Esophagus mucosa (tissue), 1 donor: ENCODE measurements around the gene NLRP3. TPM values are rescaled to one million over a fixed set of nuclear protein-coding genes. Genes with fewer than 3 reads are reported as not detected.
A peak's percentile ranks its signal among the peaks of the same experiment; 100 is the strongest.
"Not testable (repeated sequence)": the region's sequence is repeated elsewhere in the genome, so short reads cannot be mapped to it uniquely, and the experiment has no call there.

Source experiments
- ATAC-seq: fragments of 200-7000 bp; cut with Tn5 transposase; one replicate; pipeline ENCODE4 v1.9.1; 2020
- total RNA-seq: library from RNA; stranded (reverse); gene quantifications from one replicate; pipeline ENCODE4 v1.2.4, GENCODE V29; 2023
- donor health status: DM: yes; HTN: yes; CAD: no.

The NLRP3 gene
- total RNA-seq = 0.36 TPM

DNA sequence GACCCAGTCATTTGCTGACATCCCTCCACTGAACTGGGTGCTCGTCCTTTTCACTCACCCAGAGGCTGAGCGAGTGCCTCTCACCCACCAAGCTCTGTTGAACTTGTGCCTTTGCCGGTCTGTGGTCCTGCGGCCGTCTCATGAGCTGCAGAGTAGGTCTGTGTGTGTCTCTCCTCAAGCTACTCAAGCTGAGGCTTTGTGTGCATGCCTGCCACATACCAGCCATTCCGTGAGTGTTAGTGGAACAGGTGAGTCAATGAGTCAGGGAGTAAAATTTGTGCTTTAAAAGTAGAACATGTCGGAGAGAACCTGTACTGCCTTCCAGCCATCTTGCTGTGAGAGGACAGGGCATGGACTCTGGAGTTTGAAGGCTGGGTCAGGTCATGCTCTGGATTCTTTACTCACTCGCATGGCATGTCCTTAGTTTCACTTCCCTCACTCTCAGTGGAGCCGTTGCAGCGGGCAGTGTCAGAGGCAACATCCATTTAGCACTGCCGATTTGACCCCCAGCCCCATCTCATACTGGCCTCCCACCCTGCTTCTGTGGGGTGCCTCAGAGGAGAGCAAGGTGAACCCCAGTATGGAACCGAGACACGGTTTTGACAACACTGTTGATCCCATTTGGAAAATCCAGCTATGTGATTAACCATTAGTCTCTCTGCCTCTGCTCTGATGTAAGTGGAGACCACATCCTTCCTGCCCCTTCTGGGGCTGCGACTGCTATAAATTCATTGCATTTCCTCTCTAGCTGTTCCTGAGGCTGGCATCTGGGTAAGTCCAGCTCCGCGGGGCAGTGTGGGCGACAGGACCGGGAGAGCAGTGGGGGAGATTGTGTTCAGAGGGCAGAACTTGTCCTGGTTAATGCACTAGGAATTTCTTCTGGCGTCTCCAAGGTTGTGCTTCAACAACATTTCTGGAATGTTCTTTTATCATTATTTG lies at the start of gene NLRP3:
Gene NLRP3, plus strand, starts transcription at position 751 of the 939 bp plus-strand sequence. CDS start 2,628 bp downstream, outside the sequence.
- no peak for ATAC-seq

GRCh38 chr1:247366345-247366744 lies 49.6 kb upstream of the NLRP3 start:
- ATAC-seq = not testable (repeated sequence)

GRCh38 chr1:247366926-247367645 lies 48.9 kb upstream of the NLRP3 start:
- no peak for ATAC-seq

DNA sequence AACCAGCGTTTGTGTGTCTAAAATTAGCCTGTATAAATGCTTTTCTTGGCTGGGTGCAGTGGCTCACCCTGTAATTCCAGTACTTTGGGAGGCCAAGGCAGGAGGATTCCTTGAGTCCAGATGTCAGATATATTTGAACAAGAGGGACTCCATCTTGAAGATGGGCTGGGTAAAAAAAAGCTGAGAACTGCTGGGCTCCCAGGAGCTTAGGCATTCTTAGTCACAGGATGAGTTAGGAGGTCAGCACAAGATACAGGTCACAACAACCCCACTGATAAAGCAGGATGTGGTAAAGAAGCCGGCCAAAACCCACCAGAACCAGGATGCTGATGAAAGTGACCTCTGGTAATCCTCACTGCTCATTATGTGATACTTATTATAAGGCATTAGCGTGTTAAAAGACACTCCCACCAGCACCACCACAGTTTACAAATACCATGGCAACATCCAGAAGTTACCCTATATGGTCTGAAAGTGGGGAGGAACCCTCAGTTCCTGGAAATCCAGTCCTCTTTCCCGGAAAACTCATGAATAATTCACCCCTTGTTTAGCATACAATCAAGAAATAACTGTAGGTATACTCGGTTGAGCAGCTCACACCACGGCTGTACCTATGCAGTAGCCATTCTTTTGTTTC lies 48.1 kb upstream of the NLRP3 start:
- no peak for ATAC-seq

DNA sequence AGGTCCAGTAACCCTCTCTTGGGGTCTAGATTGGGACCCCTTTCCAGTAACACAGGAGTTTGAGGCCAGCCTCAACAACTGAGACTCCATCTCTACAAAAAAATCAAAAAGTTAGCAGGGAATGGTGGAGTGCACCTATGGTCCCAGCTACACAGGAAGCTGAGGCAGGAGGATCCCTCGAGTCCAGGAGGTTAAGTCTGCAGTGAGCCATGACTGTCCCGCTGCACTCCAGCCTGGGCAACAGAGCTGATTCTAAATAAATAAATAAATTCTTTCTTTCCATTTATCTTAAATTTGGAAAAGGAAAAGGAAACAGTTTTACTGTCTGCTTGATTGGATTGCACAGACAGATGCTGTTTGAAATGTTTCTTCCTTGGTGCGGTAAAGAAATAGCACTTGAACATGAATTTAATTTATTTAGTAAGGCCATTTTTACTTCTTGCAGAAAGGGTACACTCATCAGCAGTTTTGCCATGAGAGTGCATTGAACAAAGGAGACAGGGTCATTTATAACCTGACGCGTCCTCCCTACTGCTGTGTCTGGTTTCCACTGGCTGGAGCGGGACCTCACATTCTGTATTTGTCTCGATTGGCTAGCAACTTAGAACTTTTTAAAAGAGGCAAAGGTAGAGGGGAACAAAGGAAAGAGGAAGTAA lies 47.4 kb upstream of the NLRP3 start:
- no peak for ATAC-seq

DNA sequence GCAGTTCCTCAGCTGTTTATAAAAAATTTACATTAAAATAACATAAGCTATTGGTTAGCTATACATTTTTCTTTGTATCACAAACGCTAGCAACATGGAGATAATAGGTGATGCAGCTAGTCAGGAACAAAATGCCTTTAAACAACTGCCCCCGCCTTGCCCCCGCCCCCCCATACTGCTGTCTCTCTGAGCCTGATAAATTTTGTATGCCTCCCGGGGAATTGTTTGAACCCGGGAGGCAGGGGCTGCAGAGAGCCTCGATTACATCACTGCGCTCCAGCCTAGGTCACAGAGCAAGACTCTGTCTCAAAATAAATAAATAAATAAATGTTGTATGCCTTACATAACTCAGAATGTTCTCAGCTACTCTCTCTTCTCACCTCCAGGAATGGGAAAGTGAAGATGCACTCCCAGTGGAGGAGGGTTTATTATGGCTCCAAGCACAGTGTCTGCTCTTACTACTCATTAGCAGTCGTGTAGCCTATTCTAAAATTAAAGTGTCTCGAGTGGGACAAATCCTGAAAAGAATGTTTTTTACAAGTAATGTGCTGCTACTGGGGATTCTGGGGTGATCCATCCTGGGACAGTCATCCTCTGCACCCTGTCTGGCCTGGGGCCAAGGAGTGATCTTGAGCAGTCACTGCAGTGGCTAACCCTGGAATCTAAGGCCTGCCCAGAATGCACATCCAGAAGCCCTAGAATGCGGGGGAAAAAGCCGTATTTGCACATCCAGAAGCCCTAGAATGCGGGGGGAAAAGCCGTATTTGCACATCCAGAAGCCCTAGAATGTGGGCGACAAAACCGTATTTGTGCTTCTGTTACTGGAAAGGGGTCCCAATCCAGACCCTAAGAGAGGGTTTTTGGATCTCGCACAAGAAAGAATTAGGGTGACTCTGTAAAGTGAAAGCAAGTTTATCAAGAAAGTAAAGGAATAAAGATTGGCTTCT lies 44.9 kb upstream of the NLRP3 start:
- ATAC-seq = no peak

GRCh38 chr1:247371801-247372259 lies 44.1 kb upstream of the NLRP3 start:
- no peak for ATAC-seq

GRCh38 chr1:247373721-247374141 lies 42.2 kb upstream of the NLRP3 start:
- peak; percentile 56 for ATAC-seq

DNA sequence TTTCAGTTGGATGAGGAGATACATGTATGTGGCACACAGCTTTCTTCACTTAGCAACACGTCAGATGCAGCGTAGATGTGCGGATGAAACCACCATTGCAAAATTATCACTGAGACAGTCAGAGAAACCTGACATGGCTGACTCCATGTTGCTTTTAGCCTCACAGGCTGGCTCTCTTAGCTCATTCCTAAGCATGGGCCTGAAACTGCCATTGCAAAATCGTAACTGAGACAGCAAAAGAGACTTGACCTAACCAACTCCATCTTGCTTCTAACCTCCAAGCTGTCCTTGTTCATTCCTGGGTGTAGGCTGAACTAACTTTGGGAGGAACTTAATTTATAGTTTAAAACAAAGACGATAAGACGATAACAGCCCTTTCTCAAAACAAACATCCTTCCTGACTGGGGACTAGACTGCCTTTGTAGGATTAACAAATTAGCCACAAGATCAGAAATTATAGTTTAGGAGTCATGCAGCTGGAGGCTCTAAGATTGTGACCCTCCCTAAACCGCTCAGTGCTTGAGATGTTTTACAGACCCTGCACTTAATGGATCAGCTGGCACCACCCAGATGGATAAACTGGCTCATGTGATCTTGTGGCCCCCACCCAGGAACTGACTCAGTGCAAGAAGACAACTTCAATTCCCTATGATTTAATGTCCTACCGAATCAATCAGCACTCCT lies 41.2 kb upstream of the NLRP3 start:
- not testable (repeated sequence) for ATAC-seq

- no peak for ATAC-seq
These were observed 40.2 kb upstream of the NLRP3 start for GRCh38 chr1:247375747-247376146.

GRCh38 chr1:247376659-247377058 lies 39.3 kb upstream of the NLRP3 start:
- no peak for ATAC-seq

GRCh38 chr1:247377656-247378055 lies 38.3 kb upstream of the NLRP3 start:
- not testable (repeated sequence) for ATAC-seq

DNA sequence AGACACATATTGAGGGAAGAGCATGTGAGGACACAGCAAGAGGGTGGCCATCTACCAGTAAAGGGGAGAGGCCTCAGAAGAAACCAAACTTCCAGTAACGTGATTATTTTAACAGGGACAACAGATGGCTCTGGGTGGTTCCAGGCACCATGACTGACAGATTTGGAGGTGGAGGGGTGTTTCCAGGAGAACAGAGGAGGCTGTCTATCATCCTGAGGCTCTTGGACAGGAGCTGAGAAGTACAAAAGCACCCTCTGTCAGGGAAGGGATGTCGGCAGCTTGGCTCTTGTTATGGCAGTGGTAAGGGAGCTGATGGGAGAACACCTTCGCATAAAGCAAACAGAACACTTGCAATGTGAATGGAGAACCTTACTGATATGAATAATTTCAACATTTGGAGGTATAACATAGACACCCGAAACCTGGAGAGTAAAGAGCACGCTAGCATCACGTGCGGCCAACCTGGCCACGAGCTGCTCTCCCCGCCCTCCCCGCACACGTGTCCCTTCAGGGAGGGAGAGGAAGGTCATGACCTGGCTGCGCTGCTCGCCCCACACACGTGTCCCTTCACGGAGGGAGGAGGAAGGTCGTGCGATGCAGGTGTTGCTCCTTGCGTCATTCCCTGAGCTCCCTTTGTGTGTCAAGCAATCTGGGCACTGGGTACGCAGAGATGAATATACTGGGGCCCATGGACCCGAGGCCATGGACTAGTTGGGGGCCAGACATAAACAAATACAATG lies 37.5 kb upstream of the NLRP3 start:
- no peak for ATAC-seq

- ATAC-seq = no peak
These were observed 30.7 kb upstream of the NLRP3 start for GRCh38 chr1:247385283-247385682.

GRCh38 chr1:247386217-247386616 lies 29.8 kb upstream of the NLRP3 start:
- no peak for ATAC-seq

DNA sequence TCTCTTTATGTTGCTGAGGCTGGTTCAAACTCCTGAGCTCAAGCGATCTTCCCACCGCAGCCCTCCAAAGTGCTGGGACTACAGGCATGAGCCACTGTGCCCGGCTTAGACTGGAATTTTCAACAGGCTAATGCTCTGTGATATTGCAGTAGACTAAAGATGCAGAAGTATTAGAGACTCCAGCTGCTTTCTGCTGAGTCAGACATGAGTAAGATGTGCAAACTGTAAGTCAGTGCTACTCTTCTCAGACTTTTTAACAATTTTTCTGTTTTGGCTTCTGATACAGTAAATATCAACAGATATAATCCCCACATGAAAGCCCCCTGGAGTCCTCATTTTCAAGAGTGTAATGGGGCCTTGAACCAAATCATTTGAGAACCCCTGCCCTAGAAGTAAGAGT lies 29.3 kb upstream of the NLRP3 start:
- ATAC-seq = no peak

- no peak for ATAC-seq
These were observed 28.9 kb upstream of the NLRP3 start for GRCh38 chr1:247387096-247387495.

GRCh38 chr1:247387565-247387964 lies 28.4 kb upstream of the NLRP3 start:
- ATAC-seq = no peak

- ATAC-seq = peak; percentile 95
These were observed 25.7 kb upstream of the NLRP3 start for GRCh38 chr1:247390116-247390791.
